K562 (cell line): ENCODE measurements around the gene TXNIP. TPM values are rescaled to one million over a fixed set of nuclear protein-coding genes. Genes with fewer than 3 reads are reported as not detected.

ENCODE experiments used
- DNMT1 ChIP-seq: fragments of 450-650 bp; IDR thresholded peaks from 2 replicates; pipeline ENCODE4 v1.6.1; 2016; ENCODE audit warnings: antibody characterized with exemption, mild to moderate bottlenecking
- DPF2 ChIP-seq: fragments of 450-650 bp; IDR thresholded peaks from 2 replicates; pipeline ENCODE4 v1.6.1; 2016
- E2F8 ChIP-seq: fragments of 450-650 bp; IDR thresholded peaks from 2 replicates; pipeline ENCODE4 v1.7.1; 2018; ENCODE audit warnings: mild to moderate bottlenecking, low read depth; ENCODE audit not compliant: partially characterized antibody
- EGR1 ChIP-seq: fragments of 450-650 bp; conservative IDR thresholded peaks from 2 replicates; pipeline ENCODE4 v1.6.1; 2017; ENCODE audit warnings: mild to moderate bottlenecking
- HES1 ChIP-seq: fragments of 450-650 bp; IDR thresholded peaks from 2 replicates; pipeline ENCODE4 v1.6.1; 2016; ENCODE audit warnings: low read depth, mild to moderate bottlenecking, moderate library complexity
- MAX ChIP-seq: sonication (generic); formaldehyde crosslinking; IDR thresholded peaks from 2 replicates; pipeline ENCODE4 v1.9.0; 2022; ENCODE audit warnings: mild to moderate bottlenecking, missing genetic modification reagents
- NR4A1 ChIP-seq, 2 experiments: fragments of 250-450 bp in 1 of 2; fragments of 450-650 bp in 1 of 2; sonication (Bioruptor Pico) in 1 of 2; IDR thresholded peaks; 2 replicates each; pipeline versions ENCODE4 v1.4.0 to v1.6.1; 2016 to 2020; ENCODE audit warnings: mild to moderate bottlenecking in 2 of 2, missing compliant biosample characterization in 1 of 2, missing genetic modification characterization in 1 of 2, moderate library complexity in 1 of 2
- PPARD ChIP-seq: fragments of 250-450 bp; sonication (Bioruptor Pico); IDR thresholded peaks from 2 replicates; pipeline ENCODE4 v1.8.0; 2022; ENCODE audit warnings: inconsistent platforms, mild to moderate bottlenecking, moderate library complexity
- PRDM10 ChIP-seq: fragments of 450-650 bp; IDR thresholded peaks from 2 replicates; pipeline ENCODE4 v1.6.1; 2018; ENCODE audit not compliant: partially characterized antibody
- SLC30A9 ChIP-seq: fragments of 250-450 bp; sonication (Bioruptor Pico); IDR thresholded peaks from 2 replicates; pipeline ENCODE4 v1.8.0; 2022; ENCODE audit warnings: mild to moderate bottlenecking, moderate library complexity
- SPI1 ChIP-seq: IDR thresholded peaks from 2 replicates; pipeline ENCODE4 v1.6.1; 2011; ENCODE audit warnings: low read depth, low read length, control low read depth, borderline replicate concordance
- TSC22D4 ChIP-seq: fragments of 450-650 bp; IDR thresholded peaks from 2 replicates; pipeline ENCODE4 v1.6.1; 2016; ENCODE audit warnings: missing genetic modification characterization, missing biosample characterization, control low read depth
- UBTF ChIP-seq, 2 experiments: IDR thresholded peaks; 2 replicates each; pipeline ENCODE4 v1.6.1; 2012; ENCODE audit warnings: improper control_type of control experiment in 2 of 2, low read depth in 2 of 2, low read length in 2 of 2, borderline replicate concordance in 1 of 2
- ZNF239 ChIP-seq: fragments of 250-450 bp; sonication (Bioruptor Pico); IDR thresholded peaks from 2 replicates; pipeline ENCODE4 v1.4.0; 2020; ENCODE audit warnings: mild to moderate bottlenecking
- ZNF280B ChIP-seq: fragments of 250-450 bp; sonication (Bioruptor Pico); IDR thresholded peaks from 2 replicates; pipeline ENCODE4 v1.5.1; 2021; ENCODE audit warnings: mild to moderate bottlenecking
- ZNF77 ChIP-seq: fragments of 250-450 bp; sonication (Bioruptor Pico); IDR thresholded peaks from 2 replicates; pipeline ENCODE4 v1.5.0; 2020
- polyA plus RNA-seq, 8 experiments: library from polyadenylated mRNA; depleted of rRNA in 4 of 8; stranded (reverse) in 5 of 8; unstranded in 3 of 8; fragments of >200 nt; fragmentation: Nextera tagmentation in 2 of 8; fragmentation: Illumina TruSeq in 1 of 8; extraction: Ambion mirVana in 2 of 8; extraction: Trizol in 1 of 8; gene quantifications; 2 replicates each; pipeline versions ENCODE4 v1.2.1 to v1.2.3, GENCODE V29; 2011 to 2014; ENCODE audit warnings: inconsistent platforms in 1 of 8, missing spikeins in 1 of 8
- total RNA-seq, 7 experiments: library from RNA; depleted of rRNA in 6 of 7; stranded (reverse); fragments of >200 nt in 6 of 7; fragmentation: Illumina TruSeq in 2 of 7; extraction: Trizol in 2 of 7; gene quantifications; 2 replicates each; pipeline versions ENCODE4 v1.2.1 to v1.2.3, GENCODE V29; 2011 to 2021; ENCODE audit warnings: low replicate concordance in 1 of 7

Gene TXNIP
- total and polyA plus RNA-seq, 9 of the 15 experiments (the other 6 are each of a cell fraction or from before 2014, with no cell fraction given) = 120 to 499 (median 257) TPM

GRCh38 chr1:145997016-145997717, 788 bp upstream of the TXNIP start (continued):
- TF ChIP-seq SLC30A9 = no peak
- no peak for TF ChIP-seq ZNF239 (CRISPR knock-in tag)
- TF ChIP-seq SPI1 = 0 out of 2 replicates have a peak, but pooled peaks have one; percentile 19
- 0 out of 4 replicates have a peak, but pooled peaks of 1 of the 2 experiments have one; percentile 35 for TF ChIP-seq UBTF (IDR thresholded peaks at IDR 0.05; ENCODE audit: borderline replicate concordance in 1 of 2, low read depth in 2 of 2, low read length in 2 of 2)
- no peak for TF ChIP-seq HES1
- no peak for TF ChIP-seq TSC22D4 (tag)
- no peak for TF ChIP-seq E2F8
- no peak for TF ChIP-seq PRDM10
- TF ChIP-seq DPF2 = peak; percentile 79
- no peak for TF ChIP-seq DNMT1
- no peak for TF ChIP-seq NR4A1 (CRISPR knock-in tag; IDR thresholded peaks at IDR 0.05)
- TF ChIP-seq NR4A1 (tag; IDR thresholded peaks at IDR 0.05) = no peak
- no peak for TF ChIP-seq ZNF77 (CRISPR knock-in tag)
- no peak for TF ChIP-seq MAX (CRISPR knock-in tag)
- no peak for TF ChIP-seq ZNF280B (CRISPR knock-in tag)
- TF ChIP-seq EGR1 = 0 out of 2 replicates have a peak, but pooled peaks have one; percentile 31
- TF ChIP-seq PPARD = no peak
